HG03025 (cell line): Measurements from ENCODE around the gene CACNB1.
"Not testable (repeated sequence)": the region's sequence is repeated elsewhere in the genome, so short reads cannot be mapped to it uniquely, and the experiment has no call there.

Source experiments
- ATAC-seq: cut with Tn5 transposase; IDR thresholded peaks from one replicate; pipeline ENCODE4 v1.9.1; 2021; ENCODE audit warnings: mild to moderate bottlenecking, moderate library complexity; ENCODE audit not compliant: unreplicated experiment, low FRiP score

Gene CACNB1

DNA sequence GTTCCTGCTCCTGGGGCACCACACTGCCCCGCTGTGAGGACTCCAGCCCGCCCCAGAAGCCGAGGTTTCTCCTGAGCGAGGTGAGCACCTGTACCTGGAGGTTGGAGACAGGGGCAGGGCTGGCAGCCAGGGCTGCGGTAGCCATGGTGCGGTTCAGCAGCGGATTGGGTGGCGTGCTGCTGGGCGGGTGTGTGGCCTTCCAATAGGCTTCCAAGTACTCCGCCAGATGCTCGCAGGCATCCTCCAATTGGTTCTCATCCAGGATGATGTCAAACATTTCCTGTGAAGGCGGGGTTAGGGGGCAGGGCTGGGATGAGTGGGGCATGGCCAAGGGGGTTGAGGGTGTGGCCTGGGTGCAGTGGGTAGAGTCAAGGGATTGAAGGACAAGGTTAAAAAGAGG lies 20.2 kb downstream of the CACNB1 start:
- ATAC-seq, result no peak

DNA sequence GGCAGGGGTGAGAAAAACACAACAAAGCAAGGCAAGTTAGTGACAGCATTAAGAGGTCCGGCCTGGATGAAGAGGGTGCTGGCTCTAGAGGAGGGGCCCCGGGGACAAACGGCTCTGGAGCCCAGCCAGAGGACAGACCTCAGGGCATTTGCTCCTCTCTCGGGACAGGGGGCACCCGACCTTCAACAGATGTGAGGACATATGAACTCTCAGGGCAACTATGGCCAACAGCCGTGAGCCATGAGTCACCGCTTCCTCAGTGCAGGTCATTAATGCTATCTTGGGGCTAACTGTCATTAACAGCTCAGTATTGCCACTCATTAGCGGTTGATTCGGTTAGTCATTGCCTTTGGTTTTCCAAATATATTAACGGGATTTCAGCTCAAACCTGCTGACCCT lies 21.8 kb downstream of the CACNB1 start:
- no peak for ATAC-seq

DNA sequence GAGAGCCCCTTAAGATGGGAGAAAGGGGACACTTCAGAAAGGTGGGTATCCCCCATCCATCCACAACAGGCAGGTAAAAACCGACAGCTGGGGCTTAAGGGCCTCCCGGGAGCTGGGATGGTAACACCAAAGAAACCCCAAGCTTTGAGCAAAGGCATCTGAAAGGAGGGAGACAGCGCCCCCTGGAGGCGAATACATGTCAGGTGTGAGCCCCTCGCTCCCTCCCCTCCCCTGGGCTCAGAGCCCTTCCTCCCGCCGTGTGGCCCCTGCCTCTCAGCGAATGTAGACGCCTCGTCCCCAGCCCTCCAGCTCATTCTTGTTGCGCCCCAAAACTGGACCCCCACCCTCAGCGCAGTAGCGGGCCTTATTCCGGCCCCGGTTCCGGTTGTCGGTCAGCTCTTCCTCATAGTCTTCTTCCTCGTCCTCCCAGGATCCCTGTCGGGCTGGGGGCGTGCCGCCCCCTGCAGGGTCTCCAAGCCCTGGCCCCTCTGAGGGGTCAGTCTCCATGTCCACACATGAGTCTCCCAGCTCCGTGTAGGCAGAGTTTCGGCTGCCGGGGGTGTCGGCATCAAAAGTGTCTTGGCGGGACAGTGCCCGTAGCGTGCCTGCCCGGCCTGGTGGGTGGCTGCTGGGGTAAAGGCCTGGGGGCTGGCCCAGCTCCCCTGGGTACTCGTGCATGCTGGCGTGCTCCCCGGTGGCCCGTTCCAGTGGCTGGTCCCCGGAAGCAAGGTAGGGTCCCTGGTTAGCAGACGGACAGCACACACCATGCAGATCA lies 22.4 kb downstream of the CACNB1 start:
- ATAC-seq, result no peak

DNA sequence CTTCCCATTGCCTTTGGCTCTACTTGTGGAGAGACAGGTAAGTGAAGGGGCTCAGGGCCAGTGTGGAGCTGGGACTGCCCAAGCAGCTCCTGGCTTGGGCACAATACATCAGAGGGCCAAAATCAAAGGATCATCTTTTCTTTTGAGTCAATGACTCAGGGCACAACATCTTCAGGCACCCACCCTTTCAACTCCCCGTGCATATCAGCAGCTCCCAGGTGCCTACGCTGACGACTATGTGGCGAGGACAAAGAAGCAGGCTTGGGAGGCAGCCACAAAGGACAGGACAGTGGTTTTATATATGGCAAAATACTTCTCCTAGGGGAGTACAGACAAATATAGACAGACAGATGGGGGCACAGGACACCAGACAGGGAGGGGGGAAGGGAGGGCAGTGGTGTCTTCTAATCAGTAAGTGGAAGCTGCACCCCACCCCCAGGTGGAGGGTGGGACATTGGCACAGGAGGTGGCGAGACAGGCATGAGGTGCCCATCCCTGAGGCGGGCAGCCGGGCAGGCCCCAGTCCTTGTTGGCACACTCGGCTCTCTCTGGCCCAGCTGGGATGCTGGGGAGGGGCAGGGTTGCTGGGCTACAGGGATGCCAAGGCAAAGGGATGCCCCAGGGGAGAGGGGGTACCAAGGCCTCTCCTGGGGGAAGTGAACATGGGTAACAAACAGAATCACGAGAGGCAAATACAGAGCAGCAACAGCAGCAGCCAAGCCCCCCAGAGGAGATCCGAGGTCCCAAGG lies 23.8 kb downstream of the CACNB1 start:
- no peak for ATAC-seq

DNA sequence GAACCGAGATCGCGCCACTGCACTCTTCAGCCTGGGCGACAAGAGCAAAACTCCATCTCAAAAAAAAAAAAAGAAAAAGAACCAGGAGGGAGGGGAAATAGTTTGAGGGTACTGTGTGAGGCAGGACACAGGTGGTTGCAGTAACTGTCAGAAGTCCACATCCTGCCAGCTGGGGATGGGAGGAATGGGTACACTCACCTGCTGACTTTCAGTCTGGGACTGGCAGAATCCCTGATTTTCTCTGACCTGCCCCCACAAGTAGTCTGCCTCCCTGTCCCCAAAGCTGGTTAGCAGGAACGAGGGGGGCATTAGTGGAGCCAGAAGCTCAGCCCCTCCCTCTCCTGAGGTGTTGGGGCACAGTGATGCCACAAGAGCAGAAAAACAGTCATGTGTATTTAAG lies 24.4 kb downstream of the CACNB1 start:
- no peak for ATAC-seq

DNA sequence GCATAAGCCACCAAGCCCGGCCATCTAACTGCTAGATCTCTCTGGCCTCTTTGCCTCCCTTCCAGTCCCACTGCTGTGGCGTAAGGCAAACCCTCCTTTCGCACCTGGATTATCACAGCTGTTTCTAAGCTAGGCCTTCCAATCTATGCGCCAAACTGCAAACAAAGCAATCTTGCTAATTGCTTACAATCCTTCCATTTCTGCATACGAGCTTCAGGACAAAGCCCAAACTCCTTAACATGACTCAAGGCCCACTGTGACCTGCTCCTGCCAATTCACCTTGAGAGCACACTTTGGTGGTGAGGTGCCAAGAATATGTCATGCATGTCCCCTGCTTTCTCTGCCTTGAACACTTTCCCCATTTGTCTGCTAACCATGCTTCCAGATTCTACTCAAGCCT lies 25.5 kb downstream of the CACNB1 start:
- ATAC-seq, result no peak

DNA sequence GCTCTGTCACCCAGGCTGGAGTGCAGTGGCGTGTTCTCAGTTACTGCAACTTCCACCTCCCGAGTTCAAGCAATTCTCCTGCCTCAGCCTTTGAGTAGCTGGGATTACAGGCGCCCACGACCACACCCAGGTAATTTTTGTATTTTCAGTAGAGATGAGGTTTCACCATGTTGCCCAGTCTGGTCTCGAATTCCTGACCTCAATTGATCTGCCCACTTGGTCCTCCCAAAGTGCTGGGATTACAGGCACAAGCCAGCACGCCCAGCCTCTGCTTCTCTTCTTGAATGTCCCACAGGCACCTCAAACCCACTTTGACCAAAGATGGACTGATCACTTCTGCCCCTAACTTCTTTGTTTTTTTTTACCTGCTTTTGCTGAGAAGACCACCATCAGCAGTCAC lies 26.9 kb downstream of the CACNB1 start:
- ATAC-seq, result no peak

DNA sequence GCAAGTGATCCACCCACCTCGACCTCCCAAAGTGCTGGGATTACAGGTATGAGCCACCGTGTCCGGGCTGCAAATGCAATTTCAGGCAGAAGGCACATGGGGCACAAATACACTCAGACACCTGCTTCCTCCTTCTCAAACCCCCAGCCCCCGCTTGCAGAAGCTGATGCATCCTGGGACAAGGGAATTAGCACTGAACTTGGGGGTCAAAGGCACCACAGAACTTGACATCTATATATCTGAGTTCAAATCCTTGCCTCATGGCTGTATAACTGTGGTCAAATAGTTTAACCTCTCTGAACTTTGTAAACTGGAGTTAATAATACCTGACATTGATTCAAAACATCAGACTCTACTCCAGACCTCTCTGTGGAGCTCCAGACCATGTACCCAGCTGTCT lies 27.4 kb downstream of the CACNB1 start:
- ATAC-seq, result no peak

DNA sequence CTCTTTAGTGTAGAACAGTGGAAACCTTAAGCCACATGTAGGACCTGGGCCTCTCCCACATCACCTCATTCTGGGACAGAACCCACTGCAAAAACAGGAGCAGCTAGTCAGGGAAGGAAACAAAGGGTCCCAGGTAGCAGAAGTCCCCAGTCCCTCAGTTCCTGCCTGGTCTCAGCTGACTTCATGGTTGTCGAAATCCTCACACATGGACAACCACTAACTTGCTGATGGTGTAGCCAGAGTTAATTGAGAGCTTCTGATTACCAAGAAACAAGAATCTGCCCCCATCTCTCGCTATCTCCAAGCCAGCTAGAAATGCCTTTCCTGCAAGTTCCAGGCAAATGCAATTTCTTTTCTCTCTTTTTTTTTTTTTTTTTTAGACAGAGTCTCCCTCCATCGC lies 28.0 kb downstream of the CACNB1 start:
- ATAC-seq, result no peak

DNA sequence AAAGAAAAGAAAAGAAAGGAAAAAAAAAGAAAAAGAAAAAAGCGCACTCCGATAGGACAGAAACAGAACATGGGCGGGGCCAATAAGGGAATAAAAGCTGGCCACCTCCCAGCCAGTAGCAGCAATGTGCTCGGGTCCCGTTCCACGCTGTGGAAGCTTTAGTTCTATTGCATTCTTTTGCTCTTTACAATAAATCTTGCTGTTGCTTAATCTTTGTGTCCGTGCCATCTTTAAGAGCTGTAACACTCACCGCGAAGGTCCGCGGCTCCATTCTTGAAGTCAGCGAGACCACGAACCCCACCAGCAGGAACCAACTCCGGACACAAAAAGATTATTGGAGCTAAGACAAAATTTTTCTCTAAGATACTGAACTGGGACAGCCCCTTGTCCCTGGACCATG lies 28.4 kb downstream of the CACNB1 start:
- ATAC-seq, result no peak

DNA sequence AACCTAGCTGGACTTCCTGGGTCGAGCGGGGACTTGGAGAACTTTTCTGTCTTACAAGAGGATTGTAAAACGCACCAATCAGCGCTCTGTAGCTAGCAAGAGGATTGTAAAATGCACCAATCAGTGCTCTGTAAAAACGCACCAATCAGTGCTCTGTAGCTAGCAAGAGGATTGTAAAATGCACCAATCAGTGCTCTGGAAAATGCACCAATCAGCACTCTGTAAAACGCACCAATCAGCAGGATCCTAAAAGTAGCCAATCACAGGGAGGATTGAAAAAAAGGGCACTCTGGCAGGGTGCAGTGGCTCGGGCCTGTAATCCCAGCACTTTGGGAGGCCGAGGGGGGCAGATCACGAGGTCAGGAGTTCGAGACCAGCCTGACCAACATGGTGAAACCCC lies 29.0 kb downstream of the CACNB1 start:
- ATAC-seq, result not testable (repeated sequence)

DNA sequence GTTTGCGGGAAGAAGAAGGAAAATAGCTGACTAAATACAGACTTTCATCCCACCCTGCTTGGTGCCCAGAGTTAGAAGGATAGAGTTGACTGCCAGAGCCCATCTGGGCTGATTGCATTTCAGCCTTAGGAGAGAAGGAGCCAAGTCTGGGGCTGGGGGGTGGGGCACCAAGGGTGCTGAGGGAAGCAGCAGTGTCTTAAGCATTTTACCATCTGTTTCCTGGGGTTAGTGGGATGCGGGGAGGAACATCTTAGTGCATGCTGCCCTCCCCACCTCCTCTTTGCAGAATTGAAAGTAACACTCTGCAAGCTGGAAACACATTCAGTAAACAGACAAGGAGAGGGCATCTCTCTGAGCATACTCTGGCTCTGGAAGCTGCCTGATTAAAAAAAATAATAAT lies 30.0 kb downstream of the CACNB1 start:
- ATAC-seq, result no peak

DNA sequence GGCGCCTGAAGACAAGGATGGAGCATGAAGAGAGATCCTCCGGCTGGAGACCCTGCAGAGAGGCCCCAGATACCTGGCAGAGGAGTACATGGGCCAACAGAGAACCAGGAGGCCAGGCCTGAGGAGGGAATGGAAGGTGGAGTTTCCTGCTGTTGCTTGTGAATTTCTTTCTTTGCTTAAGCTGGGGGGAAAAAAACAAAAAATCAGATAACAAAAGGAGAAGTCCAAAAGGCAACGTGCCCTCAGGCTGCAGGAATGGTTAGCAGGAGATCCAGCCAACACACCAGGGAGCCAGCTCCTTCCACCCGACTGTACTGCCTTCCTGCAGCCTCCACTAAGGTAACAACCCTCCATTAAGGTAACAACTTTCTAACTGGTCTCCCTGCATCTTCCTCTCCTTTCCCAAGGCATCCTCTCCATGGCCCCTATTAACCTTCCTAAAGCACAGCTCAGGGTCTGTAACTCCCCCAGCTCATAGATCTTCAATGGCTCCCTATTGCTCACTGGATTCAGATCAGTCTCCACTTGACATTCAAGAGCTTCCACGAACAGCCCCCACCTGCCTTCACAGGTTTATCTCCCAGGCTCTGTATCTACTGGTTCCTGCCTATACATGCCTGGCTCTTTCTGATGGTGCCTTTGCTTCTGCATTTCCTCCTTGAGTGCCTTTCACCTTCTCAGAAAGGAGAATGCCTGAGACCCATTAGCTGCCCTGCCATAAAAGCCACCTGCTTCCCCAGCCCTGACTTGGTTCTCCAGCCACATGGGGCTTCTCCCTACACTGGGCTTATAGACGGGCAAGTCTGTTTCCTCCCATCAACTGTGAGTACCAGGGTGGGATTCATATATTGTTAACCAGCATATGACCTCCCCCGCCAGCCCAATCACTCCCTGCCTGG lies 30.8 kb downstream of the CACNB1 start:
- no peak for ATAC-seq

DNA sequence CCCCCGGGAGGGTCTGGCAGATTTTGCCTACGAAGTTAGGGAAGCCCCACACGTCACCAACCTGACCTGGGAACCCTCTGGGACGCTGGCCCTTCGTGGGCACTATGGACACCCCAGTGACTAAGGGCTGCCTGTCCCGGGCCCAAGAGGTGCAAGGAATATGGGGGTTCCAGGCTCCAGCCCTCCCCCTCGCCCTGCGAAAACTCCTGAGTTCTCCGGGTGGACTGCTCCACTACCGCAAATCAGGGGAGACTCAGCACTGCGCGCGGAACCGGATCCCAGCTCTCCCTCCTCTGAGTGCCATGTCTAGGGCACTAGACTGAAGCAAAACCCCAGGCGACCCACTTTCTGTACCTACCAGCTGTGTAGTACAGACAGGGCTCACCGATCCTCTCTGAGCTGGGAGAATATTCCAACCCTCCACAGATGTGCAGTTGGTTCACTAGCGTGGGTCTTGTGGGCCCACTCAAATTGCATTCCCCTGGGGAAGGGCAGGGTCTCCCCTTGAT lies 31.6 kb downstream of the CACNB1 start, which contains the start of gene ARL5C:
ARL5C (minus strand) TSS at position 321 of the 509 bp plus-strand sequence. CDS start 401 bp downstream, outside the sequence.
- ATAC-seq, result no peak

DNA sequence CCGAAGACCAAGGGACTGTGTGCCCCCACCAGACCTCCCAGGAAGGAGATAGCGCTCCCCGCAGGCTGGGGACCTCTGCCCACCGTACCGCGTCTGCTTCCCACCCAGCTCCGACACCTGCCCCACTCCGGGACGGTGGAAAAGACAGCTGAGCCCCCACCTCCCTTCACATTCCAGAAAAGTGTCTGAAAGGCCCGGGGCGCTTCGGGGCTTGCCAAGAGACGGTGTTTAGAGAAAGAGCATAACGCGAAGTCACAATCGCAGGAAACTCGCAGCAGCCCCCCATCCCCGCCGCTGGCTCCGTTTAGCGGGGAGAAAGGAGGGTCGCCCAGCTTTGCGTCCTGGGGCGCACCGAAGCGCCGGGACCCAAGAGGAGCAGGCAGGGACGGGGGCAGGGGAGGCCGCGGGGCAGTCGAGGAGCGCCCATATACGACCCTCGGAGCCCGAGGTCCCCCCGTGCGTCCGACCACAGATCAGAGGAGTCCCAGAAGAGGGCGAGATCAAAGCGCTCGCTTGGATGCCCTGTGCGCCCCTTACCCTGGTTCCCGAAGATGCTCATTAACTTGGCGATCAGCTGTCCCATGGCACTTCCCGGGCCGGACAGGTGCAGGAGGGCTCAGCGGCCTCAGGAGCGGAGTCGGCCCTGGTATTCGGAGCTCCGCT lies 32.2 kb downstream of the CACNB1 start:
- ATAC-seq, result no peak

DNA sequence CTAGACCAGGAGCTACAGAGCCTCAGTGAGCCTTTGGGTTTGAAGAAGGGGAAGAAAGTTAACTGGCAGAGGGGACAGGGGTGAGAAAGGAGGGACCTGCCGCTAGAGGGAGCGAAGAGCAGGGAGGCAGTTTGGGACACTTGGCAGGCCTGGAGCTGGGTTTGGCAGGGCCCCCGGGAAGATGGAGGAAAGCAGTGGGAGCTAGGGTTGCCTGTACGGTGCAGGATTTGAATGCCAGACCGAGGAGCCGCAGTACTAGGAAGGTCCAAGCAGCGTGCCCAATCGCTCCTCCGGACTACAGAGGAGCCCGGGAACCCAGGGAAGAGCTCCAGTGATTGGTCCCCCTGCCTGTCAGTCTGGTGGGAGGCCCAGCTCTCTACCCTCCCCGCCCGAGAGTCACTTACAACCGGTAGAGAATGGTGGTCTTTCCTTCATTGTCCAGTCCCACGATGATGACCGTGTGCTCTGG lies 32.8 kb downstream of the CACNB1 start:
- ATAC-seq, result no peak

DNA sequence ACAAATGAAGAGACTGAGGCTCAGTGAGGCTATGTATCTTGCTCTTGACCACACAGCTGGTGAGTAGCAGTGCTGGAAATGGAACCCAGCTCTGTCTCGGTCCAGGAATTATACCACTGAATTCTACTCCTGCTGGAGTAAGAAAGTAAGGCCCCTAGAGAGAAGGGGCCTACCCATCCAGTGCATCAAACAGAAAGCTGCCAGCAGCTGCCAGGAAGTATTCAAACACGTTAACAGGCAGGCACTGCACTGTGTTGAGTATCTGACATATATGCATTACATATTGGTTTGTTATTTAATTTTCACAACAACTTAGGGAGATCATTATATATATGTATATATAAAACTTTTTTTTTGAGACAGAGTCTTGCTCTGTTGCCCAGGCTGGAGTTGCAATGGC lies 35.5 kb downstream of the CACNB1 start:
- no peak for ATAC-seq

DNA sequence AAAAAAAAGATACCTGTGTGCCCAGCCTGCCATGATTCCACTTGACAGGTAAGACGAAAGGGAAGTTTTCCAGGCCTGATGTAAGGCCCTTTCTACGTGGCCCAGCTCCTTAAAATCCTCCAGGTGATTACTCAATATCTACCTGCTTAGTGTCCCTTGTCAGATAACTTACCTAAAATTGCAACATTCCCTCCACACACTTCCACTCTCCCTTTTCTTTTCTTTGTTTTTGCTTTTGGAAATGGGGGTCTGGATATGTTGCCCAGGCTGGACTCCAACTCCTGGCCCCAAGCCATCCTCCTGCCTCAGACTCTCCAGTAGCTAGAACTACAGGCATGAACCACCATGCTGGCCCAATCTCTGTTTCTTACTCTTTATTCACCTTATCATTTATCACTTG lies 38.8 kb downstream of the CACNB1 start:
- no peak for ATAC-seq

DNA sequence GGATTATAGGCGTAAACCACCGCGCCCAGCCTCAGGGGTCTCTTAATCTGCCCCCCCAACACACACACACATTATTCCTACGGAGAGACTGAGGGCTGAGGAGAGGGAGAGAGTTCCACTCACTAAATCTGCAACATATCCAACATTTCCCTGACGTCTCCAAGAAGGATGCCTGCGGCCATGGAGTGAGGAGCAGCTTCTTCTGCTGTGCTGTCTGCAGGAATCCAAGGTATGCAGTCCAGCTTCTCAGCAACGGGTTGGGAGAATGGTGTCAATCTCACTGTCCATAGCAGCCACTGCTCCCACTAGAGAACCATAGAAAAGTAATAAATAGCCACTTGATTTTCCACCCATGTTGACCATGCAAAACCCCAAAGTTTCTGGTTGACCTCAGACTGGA lies 41.0 kb downstream of the CACNB1 start:
- no peak for ATAC-seq

DNA sequence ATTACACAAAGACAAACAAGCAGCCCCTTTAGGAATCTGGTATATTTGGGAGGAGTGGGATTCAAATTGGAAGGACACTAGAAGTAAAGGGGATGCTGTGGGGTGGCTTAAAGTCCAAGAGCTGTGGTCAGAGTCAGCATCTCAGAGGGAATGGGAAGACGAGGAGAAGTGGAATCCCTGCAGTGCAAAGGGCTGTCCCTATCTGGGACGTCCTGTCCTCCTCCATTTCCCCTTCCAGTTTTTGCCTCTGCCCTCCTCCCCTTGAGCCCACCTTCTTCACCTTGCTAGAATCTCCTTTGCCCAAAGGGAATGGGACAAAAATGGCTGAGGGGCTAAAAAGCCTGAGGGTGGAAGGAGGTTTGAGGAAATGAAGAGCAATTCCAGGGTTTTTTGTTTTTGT lies 41.8 kb downstream of the CACNB1 start:
- no peak for ATAC-seq
